NCI-H1694 (cell line): ENCODE data around the gene TPD52L1.
"Not testable (repeated sequence)": the region's sequence is repeated elsewhere in the genome, so short reads cannot be mapped to it uniquely, and the experiment has no call there.

Experiments used
- DNase-seq: peaks from one replicate; lab custom pipeline; 2025; lab: John Stamatoyannopoulos, UW

TPD52L1 gene

DNA sequence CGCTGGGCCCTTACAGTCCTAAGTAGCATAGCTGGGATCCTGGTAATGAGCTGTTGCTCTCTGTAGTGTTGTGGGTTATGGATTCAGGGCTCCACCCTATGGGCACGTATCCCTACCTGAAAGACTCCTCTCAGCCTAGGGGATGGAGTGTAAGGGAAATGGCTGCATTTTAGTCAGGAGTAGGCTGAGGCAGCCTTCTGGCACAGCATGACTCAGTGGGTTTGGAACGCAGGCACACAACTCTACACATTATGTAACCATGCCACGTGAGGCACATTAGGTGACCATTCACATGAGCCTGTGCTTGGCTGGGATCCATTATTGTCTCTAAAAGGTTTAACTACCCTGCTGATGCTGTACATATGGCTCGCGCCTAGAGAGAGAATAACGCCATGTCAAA, 120.4 kb downstream of the TPD52L1 start:
- no peak for DNase-seq

DNA sequence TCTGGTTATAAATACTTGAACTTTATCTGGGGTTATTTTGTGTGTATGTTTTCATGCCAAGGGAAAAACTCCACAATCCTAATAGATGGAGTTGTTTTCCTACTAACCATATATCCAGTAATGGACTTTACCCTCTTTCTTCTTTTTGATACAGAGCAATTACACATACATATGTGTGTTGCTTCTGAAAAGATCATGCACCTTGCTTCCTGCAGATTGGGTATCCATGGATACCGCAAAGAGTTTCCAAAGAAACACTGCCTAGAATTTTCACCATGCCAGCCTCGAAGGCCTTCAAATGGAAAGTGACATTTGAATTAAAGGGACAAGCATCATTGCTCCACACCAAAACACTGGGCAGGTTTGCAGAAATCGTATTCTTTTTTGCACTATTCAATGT, 121.4 kb downstream of the TPD52L1 start:
- no peak for DNase-seq

DNA sequence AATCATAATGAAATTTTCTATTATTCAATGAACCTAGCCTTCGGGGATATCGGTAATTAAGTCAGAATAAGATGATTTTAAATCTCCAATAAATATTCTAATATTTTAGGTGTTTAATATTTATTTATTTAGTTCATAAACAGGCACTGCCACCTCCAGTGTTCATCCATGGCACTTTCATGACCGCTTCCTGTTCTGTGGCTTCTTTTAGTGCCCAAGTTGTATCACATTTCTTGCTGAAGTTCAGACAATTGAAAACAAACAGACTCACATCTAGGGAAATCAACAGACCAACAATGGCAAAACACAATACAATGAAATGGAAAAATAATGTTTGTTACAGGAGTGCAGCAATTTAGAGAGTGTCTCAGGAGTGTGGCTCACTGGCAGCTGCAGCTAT, 122.2 kb downstream of the TPD52L1 start:
- DNase-seq, result no peak

DNA sequence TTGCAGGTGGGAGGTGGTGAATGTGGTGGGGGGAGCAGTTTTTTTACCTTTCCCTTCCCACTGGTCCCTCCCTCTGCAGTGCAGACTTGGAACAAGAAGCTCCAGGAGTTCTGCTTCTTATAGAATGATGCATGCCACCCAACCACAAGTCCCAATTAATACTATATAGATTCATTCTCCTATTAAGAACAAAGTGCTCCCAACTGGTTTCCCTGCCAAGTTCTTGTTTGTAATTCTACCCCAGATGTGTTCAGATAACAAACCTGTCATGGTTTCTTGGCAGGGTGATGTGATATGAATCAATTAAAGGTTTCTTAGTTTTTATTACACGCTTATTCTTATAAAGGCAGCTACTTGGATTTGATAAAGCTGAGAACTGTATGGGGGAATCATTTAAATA, 124.3 kb downstream of the TPD52L1 start:
- DNase-seq, result no peak

DNA sequence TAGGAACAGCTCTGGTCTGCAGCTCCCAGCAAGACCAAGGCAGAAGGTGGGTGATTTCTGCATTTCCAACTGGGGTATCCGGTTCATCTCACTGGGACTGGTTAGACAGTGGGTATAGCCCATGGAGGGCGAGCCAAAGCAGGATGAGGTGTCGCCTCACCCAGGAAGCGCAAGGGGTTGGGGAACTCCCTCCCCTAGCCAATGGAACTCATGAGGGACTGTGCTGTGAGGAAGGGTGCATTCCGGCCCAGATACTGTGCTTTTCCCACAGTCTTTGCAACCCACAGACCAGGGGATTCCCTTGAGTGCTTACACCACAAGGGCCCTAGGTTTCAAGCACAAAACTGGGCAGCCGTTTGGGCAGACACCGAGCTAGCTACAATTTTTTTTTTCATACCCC, 126.4 kb downstream of the TPD52L1 start:
- no peak for DNase-seq

DNA sequence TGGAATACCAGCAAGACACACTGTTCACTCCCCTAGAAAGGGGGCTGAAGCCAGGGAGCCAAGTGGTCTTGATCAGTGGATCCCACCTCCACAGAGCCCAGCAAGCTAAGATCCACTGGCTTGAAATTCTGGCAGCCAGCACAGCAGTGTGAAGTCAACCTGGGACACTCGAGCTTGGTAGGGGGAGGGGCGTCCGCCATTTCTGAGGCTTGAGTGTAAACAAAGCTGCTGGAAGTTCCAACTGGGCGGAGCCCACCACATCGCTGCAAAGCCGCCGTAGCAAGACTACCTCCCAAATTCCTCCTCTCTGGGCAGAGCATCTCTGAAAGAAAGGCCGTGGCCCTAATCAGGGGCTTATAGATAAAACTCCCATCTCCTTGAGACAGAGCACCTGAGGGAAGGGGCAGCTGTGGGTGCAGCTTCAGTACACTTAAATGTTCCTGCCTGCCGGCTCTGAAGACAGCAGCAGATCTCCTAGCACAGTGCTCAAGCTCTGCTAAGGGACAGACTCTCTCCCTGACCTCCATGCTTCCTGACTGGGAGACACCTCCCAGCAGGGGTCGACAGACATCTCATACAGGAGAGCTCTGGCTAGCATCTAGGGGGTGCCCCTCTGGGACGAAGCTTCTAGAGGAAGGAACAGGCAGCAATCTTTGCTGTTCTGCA, 126.9 kb downstream of the TPD52L1 start:
- DNase-seq, result not testable (repeated sequence)

DNA sequence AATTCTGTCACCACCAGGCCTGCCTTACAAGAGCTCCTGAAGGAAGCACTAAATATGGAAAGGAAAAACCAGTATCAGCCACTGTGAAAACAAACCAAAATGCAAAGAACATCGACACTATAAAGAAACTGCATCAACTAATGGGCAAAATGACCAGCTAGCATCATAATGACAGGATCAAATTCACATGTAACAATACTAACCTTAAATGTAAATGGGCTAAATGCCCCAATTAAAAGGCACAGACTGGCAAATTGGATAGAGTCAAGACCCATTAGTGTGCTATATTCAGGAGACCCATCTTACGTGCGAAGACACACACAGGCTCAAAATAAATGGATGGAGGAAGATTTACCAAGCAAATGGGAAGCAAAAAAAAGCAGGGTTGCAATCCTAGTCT, 128.9 kb downstream of the TPD52L1 start:
- DNase-seq, result not testable (repeated sequence)

DNA sequence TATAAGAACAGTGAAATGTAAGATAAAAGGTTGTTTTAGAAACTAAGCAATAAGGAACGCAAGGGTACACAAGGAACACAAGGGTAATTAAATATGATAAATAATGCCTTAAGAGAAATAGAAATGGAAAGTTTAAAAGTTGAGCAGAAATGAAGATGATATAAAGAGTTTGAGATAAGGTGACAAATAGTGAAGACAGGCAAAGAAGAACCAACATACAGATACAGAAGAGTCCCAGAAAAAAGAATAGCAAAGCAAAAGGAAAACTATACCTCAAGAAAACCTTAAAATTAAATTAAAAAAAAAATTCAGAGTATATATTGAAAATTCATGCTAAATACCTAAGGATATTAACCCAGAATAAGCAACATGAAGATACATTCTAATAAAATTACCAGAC, 131.8 kb downstream of the TPD52L1 start:
- DNase-seq, result no peak

DNA sequence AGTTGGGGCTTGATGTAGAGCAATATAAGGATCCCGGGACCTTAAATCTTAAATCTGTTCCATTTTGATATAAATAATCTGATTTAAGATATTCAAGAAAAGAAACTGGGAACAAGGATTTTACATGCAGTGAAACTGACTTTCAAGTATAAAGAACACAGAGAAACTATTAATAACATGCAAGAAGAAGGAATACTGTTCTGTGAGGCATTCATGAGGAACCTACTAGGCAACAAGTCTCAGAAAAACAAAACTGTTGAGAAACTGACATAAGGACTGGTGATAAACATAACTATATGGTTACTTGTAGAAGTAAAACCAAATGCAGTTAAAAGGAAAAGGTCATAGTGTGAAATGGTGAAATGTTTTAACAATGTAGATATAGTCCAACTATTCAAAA, 132.4 kb downstream of the TPD52L1 start:
- DNase-seq, result no peak

DNA sequence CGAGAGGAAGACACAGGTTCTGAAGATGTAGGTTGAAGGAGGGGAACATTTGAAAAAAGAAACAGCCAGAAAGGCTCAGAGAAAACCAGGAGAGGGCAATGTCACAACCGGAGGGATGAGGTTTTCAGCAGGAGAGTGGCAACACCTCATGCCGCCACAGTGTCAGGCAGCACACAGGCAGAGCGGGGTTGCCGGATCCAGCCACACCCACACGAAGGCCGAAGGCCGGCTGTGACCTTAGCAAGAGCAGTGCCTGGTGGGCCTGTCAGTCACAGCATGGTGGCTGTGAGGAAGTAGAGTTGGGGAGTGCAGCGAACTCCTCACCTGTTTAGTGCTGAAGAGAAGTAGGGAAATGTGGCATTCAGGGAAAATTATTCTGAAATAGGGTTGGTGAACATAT, 134.1 kb downstream of the TPD52L1 start:
- no peak for DNase-seq

DNA sequence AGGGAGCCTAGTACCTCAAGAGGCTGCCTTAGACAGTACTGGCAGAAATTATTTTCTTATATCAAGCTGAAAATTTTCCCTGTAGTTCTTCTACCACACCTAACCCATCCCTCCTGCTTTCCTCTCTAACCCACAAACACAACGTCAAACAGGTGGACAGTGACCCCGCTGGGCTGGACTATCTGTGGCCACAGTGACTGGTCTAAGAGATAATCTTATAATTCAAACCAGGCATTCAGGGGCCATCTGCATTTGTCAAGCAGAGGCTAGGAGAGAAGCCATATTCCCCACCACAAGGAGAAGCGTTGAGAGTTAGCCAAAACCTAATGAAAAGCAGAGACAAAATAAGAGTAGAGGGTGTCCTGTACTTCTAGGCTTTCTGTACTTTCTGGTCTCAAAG, 140.0 kb downstream of the TPD52L1 start:
- no peak for DNase-seq

DNA sequence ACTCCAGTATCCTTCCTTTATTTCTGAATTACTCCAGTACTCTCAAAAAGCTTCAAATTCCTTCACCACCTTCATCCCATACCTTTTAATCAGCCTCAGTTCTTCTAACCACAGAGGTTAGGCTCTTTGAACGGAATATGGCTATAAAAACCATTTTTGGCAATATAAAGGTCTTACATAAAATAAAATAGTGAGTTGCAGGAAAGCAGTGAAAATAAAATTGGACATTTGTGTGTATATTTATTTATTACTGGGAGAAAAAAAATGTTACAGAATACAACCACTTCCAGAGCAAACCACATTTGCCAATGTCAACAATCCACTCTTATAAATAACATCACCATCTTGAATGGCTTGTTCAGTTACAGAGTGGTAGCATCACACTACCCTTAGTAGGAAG, 140.5 kb downstream of the TPD52L1 start:
- DNase-seq, result no peak

DNA sequence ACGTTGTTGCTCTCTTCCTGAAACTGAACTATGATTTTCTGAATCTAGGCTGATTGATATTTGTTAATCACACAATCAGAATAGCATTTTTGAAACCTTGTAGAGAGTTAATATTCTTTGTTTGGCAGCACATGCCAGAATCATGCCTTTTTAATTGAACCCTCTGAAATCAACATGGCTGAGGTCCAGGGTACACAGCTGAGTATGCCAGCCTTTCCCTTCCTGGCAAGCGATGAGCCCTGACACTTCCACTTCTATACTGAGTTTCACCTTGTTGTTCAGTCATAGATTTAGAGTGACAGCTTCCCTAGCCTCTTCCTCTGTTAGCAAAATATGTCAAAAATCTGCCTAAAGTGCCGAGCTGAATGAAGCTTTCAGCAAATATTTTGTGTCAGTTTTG, 141.4 kb downstream of the TPD52L1 start:
- peak; percentile 3 for DNase-seq

DNA sequence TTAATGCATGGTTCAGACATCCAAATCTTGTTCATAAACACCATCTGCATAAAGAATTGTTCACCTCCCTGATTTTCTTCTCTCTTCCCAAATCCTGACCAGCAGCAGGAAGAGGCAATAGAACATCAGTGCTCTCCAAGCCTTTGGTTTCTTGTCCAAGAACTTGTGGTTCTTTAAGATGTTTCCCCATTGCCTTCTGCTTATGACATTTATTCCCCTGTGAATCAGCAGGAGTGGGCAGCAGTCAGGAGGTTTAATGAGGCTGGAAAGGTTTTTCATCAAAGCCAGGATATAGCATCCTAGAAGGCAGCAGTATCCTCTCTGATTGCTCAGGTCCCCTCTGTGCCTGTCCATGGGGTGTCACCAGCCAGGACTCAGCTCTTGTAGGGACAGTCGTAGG, 142.9 kb downstream of the TPD52L1 start:
- no peak for DNase-seq

DNA sequence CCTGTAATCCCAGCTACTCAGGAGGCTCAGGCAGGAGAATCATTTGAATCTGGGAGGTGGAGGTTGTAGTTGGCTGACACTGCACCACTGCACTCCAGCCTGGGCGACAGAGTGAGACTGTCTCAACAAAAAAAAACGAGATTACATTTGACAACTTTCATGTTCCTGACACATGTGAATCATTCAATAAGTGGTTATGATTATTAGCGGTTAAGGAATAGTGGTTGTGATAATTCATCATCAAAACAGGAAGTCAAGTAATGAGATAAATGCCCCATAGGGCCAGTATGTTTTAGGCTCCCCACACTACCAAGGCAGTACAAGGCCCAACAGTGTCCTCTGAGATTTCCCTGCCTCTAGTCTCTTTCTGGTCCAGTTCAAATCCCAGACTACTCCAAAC, 145.7 kb downstream of the TPD52L1 start:
- DNase-seq, result no peak

DNA sequence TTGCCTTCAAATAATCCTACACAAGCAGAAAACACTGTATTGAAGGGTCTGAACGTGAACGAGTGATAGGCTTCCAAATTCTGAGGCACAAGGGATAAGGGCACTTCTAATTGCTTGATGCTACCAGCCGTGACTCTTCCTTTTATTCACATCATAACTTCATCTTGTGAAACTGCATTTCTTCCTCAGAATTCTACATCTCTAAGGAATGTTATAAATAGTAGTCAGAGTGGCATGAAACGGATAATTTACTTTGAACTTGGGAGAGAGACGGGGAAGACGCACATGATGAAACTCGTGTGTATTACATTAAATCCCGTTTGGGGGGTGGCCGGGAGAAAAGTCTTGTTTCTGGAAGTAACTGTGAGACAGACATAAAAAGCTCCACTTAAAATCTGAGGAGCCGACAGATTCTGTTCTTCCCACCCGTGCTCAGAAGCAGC, 147.4 kb downstream of the TPD52L1 start:
- DNase-seq, result no peak

DNA sequence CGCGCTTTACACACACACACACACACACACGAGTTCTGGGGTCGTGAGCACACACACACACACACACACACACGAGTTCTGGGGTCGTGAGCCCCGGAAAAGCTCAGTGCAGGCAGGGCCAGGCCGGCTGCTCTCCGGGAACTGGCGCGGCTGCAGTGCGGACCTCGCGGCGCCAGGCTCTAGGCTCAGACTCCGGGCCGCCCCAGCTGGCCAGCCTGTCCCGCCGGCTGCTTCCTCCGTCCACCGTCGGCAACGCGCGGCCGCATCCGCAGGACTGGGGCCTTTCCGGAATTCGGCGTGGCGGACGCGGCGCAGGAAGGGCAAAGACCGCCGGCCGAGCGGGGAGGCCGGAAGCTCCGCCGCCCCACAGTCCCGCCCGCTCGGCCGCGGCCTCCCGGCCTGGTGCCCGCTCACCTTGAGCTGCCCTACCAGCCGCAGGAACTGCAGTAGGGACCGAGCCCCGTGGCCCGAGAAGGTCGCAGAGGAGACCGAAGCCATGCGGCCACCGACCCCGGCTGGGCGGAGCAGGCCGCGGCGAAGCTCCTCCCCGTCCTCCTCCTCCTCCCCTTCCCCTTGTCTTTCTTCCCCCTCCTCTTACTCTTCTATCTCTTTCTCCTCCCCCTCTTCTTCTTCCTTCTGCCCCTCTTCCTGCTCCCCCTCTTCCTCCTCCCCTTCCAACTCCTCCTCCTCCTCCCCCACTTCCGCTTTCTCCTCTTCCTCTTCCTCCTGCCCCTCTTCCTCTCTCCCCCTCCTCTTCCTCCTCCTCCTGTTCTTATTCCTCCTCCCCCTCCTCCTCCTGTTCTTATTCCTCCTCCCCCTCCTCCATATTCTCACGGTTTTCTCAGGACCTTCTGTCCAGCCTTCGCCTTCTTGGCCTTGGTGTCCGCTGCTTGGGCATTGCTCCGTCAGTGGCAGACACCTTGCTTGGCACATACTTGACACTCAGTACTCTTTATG, 148.1 kb downstream of the TPD52L1 start, which contains the start of gene HDDC2:
Gene HDDC2 (minus strand): TSS at position 533 of the 957 bp plus-strand sequence. CDS start 35 bp downstream, at position 498.
- no peak for DNase-seq

DNA sequence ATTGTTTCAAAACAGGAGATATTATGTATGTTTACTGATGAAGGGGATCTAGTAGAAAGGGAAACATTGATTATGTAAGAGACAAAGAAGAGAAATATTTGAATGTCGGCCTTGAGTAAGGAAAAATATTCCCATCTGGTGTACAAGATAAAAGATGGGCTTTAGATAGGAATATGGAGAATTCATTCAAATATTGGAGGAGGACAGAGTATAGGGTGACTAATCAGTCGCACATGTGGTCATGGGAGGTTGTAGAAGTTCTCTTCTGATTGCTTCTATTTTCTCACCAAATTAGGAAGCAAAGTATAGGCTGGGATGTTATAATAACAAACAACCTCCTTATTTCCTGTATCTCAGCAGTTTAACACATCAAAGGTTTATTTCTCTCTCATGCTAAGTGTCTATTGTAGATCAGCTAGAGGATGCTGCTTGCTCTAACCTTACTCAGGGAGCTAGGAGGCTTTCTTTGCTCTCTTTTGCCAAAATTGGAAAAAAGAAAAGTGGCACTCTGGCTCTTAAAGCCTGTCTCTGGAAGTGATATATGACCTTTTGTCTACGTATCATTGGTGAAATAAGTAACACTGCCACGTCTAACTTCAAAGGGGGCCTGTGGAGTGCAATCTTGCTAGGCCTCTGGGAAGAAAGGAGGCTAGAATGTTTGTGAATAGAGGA, 149.4 kb downstream of the TPD52L1 start:
- no peak for DNase-seq

DNA sequence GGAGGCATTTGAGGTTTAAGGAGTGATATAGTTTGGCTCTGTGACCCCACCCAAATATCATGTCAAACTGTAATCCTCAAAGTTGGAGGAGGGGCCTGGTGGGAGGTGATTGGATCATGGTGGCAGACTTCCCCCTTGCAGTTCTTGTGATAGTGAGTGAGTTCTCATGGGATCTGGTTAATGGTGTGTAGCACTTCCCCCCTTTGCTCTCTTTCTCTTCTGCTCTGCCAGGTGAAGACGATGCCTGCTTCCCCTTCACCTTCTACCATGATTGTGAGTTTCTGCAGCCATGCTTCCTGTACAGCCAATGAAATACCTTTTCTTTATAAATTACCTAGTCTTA, 149.9 kb downstream of the TPD52L1 start:
- no peak for DNase-seq

DNA sequence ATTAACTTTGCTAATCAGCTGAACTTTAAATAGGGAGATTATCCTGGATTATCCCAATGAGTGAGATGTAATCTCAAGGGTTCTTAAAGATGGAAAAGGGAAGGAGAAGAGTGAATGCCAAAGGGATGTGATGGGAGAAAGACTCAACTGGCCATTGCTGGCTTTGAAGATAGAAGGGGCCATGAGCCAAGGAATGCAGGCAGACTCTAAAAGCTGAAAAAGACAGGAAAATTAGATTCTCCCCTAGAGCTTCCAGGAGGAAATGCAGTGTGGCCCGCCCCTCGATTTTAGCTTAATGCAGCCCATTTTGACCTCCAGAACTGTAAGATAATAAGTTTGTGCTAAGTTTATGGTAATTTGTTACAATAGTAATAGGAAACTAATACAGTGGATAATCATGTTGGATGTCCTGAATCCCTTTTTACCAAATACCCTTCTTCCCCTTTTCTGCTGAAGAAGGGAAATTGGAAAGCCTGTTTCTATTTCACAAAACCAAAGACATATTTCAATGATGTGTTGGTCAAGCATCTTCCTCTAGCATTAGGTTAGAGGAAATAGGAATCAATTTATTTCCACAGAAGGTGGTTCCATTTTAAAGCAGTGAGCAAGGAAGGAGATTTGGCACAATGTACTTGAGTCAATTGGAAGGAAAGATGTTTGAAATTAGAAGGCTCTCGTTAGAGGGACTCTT, 151.5 kb downstream of the TPD52L1 start:
- DNase-seq, result no peak

DNA sequence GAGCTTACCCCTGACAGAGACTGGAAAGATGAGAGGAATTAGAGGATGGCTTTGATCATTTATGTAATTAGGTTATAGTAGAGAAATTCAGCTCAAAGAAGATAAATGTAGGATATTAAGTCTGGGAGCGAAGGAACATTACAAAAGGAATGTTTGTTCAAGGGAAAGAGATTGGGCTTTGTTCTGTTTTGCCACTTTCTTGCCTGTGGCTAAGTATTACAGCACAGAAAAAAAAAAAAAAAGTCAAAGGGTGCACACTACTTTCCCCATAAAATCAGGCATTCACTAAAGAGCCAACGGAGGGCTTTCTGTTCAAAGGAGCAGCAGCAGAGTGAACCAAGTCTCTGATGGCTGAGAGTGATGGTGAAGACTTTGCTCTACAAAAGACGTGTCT, 153.2 kb downstream of the TPD52L1 start:
- DNase-seq, result no peak

DNA sequence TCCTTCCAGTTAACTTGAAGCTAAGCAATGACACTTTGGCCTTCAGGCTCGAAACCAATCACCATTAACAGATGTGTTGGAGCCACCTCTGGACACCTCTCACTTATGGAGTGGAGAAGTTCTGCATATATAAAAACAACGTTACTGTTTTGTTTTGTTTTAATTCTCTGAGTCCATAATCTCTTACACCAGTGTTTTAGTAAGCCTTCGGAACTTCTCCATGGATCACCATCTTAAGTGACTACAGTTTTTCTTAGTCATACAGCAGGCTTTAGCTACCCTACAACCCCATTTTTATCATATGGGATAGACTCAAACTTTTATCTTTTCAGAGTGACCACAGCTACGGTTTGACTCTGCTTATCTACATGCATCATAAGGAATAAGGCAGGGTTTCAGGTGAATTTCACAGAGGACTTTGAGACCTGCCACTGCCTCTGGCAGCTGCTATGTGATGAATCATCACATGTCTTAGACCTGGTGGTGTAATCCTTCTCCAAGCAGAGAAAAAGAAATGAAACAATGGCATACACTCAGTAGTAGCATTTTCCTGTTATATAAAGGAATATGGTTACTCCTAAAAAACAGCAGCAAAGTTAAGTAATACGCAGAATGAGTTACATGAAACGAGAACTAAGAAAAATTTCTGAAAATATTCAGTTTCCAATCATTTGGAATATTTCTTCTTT, 153.7 kb downstream of the TPD52L1 start:
- DNase-seq, result no peak
